Stimulated activated CD4-positive, alpha-beta T cell treated with anti-CD3 and anti-CD28 coated beads, Interleukin-4, amount 100 ng/mL, for 4 hours (primary cell): ENCODE results near the gene HECTD3.

Experiments
- DNase-seq, 2 experiments: peaks; one replicate each; pipeline ENCODE4 v3.0.0-alpha.2; 2020

Gene HECTD3

DNA sequence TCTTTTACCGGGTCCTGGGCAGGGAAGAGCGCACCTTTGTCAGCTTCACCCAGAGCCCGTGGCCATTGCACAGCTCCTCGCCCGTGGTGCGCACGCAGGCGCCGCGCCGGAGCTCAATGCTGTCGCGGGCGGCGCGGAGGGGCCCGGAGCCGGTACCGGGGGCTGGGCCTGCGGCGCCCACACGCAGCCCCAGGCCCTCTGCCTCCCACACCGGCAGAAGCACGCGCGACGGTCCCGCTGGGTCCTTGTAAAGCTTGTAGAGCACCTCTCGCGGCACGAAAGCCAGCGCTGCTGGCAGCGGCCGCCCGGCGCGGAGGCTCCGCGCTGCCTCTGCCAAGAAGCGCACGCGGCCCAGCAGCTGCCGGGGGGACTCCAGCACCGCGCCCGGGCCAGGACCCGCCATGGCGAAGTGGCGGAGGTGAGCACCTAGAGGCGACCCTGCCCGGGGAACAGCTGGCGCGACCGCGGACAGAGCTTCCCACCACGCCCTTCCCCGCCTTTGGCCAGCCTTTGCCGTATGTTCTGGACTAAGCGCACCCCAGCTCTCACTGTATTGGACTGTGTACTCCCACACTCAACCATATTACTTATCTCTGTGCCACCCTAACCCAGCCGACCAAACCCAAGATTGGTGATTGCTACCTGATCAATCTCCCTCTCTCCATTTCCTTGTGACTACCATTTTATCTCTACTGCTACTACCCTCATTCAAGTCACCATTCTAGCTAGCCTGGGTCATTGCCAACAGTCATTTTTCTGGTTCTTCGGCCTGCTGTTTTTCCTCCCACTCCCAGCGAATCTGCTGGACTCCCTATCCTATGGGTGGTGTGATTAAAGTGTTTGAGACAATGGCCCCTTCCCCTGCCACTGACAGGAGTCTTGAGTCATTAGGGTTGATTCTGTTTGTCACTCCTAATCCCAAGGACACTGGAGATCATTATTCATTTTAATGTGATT, at the start of gene HECTD3:
TSS of gene HECTD3 (minus strand) at position 470 of the 957 bp plus-strand sequence. CDS start at position 403, 67 bp downstream.
- peak; percentile 61 to 66 for DNase-seq

GRCh38 chr1:45059829-45060228, 48.7 kb upstream of the HECTD3 start:
- no peak for DNase-seq

DNA sequence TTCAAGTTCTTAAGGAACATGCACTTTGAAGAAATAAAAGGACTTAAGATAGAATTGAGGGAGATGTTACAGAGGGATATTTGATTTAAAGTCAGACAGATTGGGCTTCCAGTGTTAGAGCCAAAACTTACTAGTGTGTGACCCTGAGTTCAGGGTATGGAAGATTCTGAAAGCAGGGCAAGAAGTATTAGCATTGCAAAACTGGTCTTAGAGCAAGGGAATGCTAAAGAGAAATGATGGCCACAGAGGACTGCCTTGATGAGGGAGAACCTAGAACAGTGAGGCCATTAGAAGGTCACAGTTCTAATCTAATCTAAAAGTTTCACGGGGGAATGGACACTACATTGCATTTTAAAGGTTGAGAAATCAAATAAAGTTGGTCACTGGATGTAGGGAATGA, 46.4 kb upstream of the HECTD3 start:
- no peak for DNase-seq

DNA sequence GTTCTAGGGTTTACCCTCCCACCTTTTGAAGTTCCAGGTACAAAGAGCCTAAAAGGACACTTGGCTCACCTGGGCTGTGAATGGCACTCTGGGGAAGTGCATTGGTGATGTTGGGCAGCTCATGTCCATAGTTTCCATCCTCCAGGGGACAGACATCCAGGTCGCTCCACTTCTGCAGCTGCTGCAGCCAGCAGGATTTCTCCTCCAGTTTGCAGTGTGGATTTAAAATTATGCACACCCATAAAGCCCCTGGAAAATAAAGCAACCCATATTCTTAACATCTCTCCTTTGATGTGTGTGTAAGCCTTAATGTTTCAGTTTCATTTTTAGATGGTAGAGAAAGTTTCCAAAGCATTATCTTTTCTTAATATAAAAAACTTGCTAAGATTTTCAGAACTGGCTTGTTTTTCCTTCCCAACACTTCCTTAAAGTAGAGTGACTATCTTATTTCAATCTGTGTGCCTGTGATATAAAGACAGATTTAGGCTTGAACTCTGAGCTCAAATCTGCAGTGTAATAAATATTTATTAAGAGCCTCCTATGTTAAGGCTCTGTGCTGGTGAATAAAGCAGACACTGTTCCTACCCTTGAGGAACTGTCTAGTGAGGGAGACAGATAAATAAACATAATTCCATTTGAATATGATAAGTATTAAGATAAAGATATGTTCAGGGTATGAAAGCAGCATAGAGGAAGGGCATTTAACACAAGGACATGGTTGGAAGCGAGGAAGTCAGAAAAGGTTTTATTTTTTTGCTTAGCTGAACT, 40.1 kb upstream of the HECTD3 start:
- DNase-seq: peak in 1 of 2 experiments; percentile 1

GRCh38 chr1:45047032-45047431, 35.9 kb upstream of the HECTD3 start:
- DNase-seq: no peak

GRCh38 chr1:45044916-45045315, 33.8 kb upstream of the HECTD3 start:
- DNase-seq: no peak

DNA sequence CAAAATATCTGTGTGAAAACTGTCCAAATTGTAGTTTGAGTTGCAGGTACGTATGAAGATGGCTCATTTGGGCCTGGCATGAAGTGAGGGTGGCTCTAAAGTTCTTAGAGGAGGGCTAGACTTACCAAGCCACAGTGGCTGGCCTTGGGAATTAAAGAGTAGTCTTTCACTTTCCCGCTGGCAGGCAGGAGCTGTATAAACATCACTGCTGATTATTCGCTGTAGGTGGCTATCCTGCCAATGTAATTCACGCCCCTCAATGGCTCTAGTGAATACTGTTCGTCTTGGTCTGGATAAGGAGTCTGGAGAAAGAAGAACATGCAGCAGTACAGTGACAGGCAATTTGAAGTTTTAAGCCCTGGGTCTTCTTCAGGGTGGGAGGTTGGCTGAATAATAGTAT, 32.0 kb upstream of the HECTD3 start:
- no peak for DNase-seq

DNA sequence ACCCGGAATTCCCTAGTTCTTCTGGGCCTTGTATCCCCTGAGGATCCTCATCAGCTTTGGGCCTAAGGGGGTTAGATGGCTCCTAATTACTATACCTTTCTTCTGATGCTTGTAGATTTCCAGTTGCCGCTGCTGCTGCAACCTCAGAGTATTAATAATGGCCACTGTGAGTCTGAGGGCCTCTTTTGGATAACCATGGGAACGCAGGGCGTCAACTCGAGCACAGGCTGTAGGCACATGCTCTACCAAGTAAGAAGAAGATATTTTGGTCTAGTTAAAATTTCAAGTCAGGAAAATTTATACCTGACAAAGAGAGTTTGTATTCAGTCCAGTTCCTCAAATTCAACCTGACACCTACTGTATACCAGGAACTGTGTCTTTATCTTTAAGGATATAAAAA, 29.2 kb upstream of the HECTD3 start:
- DNase-seq: no peak

DNA sequence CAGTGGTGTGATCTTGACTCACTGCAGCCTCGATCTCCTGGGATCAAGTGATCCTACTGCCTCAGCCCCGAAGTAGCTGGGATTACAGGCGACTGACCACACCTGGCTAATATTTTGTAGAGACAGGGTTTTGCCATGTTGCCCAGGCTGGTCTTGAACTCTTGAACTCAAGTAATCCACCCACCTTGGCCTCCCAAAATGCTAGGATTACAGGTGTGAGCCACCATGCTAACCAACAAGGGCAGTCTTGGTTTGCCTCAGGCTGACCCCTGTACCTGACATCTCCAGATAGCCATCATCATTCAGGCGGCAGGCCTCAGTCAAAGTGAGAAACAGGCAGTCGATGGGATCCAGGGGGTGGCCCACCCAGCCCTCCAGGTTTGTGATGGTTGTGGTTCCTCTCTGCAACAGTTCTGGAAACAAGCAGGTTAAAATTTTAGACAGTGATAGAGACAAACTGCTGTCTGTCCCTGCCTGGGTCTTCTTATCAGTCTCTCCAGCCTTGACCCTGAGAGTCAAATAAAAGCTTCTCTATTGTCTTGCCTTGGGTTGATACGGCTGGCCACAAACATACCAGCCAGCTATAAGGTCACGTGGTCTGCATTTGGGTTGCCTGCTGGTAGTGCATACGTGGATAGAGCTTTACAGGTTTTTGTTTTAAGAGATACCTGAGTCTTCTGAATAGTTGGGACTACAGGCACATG, 27.7 kb upstream of the HECTD3 start:
- DNase-seq: no peak

DNA sequence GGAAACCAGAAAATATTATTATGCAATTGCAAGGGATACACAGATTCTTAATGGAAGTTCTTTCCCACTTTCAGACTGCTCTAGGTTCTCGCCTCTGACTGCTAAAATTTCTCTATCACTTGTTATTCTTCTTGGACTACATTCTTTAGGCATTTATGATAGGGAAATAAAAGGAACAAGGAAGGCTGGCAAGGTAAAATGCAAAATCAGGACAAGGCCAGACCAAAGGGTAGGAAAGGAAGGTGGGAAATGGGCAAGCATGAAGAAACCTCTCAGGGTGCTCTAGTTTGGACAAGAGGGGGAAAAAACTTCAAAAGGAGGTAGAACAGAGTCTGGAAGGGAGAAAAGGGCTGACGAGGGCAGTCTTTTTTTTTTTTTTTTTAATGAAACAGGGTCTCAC, 27.1 kb upstream of the HECTD3 start:
- no peak for DNase-seq

GRCh38 chr1:45037456-45037855, 26.3 kb upstream of the HECTD3 start:
- no peak for DNase-seq

GRCh38 chr1:45035631-45036301, 24.6 kb upstream of the HECTD3 start:
- DNase-seq: no peak

DNA sequence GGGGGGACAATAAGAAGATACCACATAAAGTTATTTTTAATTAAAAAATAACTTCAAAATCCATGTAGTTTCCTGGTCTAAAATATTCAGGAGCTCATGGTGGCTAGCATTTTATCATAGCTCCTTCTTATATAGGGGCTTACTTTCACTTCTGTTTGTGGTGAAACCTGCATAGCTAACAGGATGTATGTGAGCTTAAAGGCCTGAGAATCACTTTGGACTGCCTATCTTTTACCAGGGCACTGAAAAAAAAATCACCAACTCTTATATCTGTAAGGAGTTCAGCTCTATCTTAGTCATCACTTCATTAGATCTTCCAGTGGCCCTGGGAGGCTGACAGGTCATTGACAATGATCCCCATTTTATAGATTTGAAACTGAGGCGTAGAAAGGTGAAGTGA, 22.2 kb upstream of the HECTD3 start:
- no peak for DNase-seq

DNA sequence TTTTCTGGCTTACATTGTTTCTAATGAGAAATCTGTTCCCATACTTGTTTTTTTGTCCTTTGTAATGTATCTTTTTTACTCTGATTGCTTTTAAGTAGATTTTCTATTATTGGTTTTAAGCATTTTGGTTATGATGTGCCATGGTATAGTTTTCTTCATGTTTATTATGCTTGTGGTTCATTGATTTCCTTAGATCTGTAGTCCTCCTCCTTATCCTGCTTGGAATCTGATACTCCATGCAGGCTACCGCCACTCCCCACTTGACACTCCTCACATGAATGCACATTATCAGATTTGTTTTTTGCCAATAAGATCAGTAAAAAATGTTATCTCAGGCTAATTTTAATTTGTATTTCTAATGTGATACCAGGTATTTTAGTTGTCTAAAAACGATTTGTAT, 21.7 kb upstream of the HECTD3 start:
- DNase-seq: no peak

DNA sequence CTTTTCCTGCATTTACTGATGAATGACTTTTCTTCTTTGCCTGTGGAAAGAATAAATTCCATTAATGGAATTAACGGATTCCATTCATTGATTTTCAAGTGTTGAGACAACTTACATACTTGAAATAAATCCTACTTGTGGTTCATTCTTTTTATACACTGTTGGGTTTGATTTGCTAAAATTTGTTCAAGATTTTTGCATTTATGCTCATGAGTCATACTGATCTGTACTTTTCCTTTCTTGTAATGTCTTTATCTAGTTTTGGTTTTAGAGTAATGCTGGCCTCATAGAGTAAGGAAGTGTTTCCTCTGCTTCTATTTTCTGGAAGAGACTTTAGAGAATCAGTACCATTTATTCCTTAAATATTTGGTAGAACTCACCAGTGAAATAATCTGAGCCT, 15.3 kb upstream of the HECTD3 start:
- DNase-seq: no peak

DNA sequence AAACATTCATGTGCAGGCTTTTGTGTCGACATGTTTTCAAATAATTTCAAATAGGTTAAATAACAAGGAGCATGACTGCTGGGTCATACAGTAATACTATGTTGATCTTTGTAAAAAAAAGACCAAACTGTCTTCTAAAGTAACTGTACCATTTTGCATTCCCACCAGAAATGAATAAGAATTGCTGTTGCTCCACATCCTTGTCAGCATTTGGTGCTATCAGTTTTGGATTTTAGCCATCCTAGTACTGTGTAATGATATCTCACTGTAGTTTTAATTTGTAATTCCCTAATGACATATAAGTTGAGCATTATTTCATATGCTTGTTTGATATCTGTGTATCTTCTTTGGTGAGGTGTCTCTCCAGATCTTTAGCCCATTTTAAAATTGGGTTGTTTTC, 12.5 kb upstream of the HECTD3 start:
- DNase-seq: no peak

DNA sequence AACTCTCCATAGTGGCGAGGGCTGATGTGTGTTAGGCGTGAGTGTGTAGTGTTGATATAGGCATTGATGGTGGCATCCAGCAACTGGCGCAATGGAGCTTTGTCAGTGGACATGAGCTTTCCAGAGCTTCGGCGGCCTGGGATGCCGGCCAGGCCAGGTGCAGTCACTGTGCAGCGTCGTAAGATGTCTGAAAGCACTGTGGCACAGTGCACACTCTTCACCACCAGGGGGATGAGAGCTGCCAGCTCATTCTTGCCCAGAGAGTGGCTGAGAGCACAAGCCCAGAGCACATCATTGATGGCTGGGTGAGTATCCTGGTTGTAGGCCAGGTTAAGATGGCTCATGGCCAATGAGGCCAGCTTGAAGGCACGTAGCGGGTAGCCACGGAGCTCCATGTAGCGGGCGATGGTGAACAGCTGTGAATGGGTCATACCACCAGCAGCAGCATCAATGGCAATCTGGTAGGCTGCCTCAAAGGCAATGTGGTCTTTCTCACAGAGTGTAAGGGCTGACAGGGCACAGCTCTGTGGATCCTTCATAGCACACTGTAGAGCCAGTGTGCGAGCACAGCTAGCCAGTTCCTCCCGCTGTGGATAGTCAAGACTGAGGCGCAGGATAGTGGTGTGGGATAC, 7.6 kb upstream of the HECTD3 start:
- peak; percentile 55 to 57 for DNase-seq

DNA sequence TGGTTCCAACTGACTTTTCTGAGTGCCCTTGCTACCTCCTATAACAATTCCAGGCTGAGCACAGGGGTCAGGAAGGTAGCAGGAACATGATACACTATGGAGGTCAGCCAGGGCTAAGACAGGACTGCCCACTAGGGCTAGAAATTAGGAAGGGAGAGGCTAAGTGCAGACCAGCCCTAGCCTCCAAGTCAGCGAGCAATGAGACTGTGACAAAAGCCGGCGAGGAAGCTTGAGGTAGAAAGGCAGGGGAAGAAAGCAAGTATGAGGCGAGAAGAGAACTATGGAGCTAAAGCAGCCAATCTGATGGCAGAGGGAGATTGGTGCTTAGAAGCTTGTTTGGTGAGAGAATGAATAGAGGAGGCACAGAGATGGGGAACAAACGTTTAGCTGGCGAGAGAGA, 5.6 kb upstream of the HECTD3 start:
- DNase-seq: no peak

DNA sequence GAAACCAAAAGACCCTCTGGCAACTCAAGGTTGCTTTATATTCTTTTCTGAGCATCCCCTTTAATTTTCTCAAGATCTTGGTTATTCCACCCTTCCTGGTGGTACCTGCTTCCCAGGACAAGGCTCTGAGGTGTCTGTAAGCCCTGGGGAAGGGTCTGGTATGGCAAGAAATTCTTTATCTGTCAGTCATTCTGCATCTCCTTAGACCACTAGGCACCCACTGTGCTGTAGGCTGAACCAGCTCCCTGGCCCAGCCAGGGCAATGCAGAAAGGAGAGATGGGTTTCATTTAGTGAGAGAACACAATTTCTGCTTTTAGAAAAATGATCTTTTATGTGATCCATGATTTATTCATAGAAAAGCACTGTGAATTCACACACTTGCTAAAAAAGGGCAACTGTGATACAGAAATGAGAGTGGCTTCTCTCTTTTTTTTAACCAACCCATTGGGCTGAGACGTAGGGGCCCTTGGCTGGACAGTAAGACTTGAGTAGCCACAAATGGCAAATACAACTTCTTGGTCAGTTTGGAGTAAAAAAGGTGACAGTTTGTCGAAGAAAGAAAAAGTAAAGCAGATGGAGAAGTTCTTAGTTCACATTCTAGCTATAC, 5.1 kb upstream of the HECTD3 start:
- DNase-seq: no peak

- no peak for DNase-seq
Measured at GRCh38 chr1:45015683-45016082, 4.6 kb upstream of the HECTD3 start.

DNA sequence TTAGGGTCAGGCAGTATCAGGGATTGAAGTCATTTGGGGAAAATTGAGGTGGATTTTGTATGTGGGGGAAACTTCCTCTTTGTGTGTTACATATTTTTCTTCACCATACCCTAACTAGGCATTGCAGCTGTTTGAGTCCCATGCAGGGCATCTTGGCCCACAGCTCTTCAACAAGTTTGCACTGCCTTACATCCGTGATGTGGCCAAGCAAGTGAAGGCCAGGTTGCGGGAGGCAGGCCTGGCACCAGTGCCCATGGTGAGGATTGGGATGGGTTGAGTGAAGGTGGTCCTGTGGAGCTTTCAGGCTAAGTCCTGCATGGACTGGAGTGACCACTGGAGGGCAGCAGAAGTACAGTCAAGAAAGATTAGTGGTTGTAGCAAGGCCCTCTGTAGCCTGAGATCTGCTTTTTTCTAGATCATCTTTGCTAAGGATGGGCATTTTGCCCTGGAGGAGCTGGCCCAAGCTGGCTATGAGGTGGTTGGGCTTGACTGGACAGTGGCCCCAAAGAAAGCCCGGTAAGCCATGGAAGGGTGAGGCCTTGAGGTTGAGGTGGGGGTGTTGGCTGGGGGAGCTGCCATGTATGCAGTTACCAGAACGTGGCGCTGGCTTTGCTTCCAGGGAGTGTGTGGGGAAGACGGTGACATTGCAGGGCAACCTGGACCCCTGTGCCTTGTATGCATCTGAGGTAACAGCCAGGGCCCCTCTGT, 3.4 kb upstream of the HECTD3 start:
- DNase-seq: peak; percentile 66 to 75
